ENCODE measurements around the gene PRKCA. TPM values are rescaled to one million over a fixed set of nuclear protein-coding genes. Genes with fewer than 3 reads are reported as not detected.
A peak's percentile ranks its signal among the peaks of the same experiment; 100 is the strongest.

PRKCA gene
- total and polyA plus RNA-seq, 2 of the 13 experiments (the other 11 are each of a cell fraction or from before 2014, with no cell fraction given) = 18.5 to 21.5 TPM

DNA sequence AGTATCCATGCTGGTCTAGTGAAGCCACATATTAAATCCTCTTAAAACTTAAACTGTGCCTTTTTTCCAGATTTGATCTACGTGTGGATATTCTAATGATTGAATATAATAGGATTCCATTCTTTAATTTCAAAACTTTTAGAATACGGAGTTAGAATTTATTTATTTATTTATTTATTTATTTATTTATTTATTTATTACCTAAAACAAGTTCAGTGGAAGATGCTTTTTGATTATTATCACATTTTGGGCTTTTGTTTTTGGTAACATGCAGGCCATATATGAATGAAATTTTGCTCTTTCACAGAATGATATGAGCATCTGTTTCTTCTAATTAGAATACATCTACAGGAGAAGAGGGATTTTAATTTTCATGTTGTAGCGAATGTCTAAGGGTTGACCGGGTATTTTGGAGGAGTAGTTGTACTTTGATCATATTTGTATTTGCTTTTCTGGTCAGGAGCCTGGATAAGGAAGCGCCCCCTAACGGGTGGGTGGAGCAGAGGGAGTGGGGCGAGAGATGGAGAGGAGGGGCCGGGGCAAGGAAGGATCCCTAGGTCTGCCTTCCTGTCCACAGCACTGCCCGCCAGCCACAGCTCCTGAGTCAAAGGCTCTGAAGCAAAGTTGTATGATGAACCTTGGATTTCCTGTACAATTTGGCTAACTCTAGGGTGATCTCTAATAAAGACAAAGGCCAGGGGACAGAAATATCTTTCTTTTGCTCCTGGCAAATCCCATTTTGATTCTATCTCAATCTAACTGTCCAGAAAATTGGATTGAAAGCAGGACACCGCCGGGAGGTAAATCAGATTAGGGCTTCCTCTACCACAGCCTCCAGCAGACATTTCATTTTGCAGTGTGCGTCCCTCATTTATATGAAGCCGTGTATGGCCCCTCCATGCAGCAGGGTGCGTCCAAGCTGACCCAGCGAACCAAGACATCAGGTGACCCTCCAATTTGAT lies 149.1 kb downstream of the PRKCA start (continued):
- TF ChIP-seq, protein P1, sequence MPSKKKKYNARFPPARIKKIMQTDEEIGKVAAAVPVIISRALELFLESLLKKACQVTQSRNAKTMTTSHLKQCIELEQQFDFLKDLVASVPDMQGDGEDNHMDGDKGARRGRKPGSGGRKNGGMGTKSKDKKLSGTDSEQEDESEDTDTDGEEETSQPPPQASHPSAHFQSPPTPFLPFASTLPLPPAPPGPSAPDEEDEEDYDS (CRISPR knock-in tag; IDR thresholded peaks at IDR 0.05) = peak; percentile 50; the same call in 1 of the 2 replicates
- TF ChIP-seq KAT2B (IDR thresholded peaks at IDR 0.05; ENCODE audit: borderline replicate concordance, low read depth, low read length) (no peak), TARDBP (CRISPR knock-in tag; IDR thresholded peaks at IDR 0.05) (peak; percentile 74; the same call in 1 of the 2 replicates), HOXA3 (CRISPR knock-in tag; IDR thresholded peaks at IDR 0.05) (peak; percentile 76), NFE2 (CRISPR knock-in tag; IDR thresholded peaks at IDR 0.05) (no peak), TEAD2 (CRISPR knock-in tag; IDR thresholded peaks at IDR 0.05) (no peak), TMF1 (CRISPR knock-in tag; IDR thresholded peaks at IDR 0.05; ENCODE audit: low read depth) (no peak), FOXJ3 (CRISPR knock-in tag; IDR thresholded peaks at IDR 0.05; ENCODE audit: borderline replicate concordance) (peak; percentile 80; the same call in 1 of the 2 replicates), ZNF891 (CRISPR knock-in tag; IDR thresholded peaks at IDR 0.05) (no peak), KDM5A (IDR thresholded peaks at IDR 0.05; ENCODE audit: borderline replicate concordance, low read length) (no peak; the same call in 1 of the 2 replicates)
- TF ChIP-seq, protein P2, sequence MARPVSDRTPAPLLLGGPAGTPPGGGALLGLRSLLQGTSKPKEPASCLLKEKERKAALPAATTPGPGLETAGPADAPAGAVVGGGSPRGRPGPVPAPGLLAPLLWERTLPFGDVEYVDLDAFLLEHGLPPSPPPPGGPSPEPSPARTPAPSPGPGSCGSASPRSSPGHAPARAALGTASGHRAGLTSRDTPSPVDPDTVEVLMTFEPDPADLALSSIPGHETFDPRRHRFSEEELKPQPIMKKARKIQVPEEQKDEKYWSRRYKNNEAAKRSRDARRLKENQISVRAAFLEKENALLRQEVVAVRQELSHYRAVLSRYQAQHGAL (CRISPR knock-in tag; IDR thresholded peaks at IDR 0.05; ENCODE audit: not compliant biosample characterization) = no peak
- TF ChIP-seq, protein P3, sequence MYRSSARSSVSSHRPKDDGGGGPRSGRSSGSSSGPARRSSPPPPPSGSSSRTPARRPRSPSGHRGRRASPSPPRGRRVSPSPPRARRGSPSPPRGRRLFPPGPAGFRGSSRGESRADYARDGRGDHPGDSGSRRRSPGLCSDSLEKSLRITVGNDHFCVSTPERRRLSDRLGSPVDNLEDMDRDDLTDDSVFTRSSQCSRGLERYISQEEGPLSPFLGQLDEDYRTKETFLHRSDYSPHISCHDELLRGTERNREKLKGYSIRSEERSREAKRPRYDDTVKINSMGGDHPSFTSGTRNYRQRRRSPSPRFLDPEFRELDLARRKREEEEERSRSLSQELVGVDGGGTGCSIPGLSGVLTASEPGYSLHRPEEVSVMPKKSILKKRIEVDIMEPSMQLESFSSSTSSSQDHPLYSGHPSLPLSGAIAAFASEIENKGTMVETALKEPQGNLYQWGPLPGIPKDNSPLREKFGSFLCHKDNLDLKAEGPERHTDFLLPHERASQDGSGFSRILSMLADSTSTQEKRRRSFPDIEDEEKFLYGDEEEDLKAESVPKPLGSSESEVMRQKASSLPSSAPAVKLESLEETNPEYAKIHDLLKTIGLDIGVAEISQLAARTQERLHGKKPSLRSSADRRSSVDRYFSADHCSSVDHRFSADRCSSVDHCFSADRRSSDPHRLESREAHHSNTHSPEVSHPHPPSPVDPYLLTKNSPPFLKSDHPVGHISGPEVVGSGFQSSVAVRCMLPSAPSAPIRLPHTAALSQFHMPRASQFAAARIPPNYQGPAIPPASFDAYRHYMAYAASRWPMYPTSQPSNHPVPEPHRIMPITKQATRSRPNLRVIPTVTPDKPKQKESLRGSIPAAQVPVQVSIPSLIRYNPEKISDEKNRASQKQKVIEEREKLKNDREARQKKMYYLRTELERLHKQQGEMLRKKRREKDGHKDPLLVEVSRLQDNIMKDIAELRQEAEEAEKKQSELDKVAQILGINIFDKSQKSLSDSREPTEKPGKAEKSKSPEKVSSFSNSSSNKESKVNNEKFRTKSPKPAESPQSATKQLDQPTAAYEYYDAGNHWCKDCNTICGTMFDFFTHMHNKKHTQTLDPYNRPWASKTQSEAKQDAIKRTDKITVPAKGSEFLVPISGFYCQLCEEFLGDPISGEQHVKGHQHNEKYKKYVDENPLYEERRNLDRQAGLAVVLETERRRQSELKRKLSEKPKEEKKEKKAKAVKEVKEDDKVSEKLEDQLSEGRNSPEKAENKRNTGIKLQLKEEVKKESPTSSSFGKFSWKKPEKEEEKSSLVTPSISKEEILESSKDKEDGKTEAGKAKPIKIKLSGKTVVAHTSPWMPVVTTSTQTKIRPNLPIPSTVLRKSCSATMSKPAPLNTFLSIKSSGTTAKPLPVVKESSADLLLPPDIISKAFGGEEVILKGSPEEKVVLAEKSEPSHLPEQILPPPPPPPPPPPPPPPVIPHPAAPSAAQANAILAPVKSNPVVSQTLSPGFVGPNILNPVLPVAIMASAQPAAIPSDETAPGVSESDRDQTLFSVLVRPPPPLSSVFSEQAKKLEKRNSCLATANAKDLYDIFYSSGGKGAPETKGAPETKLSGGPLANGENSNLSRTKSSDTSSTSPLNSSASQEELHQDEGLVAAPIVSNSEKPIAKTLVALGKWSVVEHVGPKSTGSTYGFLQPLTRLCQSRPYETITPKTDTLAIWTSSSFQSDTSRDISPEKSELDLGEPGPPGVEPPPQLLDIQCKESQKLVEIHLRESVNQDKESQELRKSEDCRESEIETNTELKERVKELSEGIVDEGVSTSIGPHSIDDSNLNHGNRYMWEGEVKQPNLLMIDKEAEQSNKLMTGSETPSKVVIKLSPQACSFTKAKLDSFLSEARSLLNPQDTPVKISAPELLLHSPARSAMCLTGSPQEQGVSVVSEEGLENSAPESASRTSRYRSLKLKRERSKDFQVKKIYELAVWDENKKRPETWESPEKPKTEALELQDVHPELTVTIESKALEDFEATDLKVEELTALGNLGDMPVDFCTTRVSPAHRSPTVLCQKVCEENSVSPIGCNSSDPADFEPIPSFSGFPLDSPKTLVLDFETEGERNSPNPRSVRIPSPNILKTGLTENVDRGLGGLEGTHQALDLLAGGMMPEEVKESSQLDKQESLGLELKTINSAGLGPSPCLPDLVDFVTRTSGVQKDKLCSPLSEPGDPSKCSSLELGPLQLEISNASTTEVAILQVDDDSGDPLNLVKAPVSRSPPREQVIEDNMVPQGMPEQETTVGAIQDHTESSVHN (CRISPR knock-in tag; IDR thresholded peaks at IDR 0.05) = no peak
- TF ChIP-seq, protein P4, sequence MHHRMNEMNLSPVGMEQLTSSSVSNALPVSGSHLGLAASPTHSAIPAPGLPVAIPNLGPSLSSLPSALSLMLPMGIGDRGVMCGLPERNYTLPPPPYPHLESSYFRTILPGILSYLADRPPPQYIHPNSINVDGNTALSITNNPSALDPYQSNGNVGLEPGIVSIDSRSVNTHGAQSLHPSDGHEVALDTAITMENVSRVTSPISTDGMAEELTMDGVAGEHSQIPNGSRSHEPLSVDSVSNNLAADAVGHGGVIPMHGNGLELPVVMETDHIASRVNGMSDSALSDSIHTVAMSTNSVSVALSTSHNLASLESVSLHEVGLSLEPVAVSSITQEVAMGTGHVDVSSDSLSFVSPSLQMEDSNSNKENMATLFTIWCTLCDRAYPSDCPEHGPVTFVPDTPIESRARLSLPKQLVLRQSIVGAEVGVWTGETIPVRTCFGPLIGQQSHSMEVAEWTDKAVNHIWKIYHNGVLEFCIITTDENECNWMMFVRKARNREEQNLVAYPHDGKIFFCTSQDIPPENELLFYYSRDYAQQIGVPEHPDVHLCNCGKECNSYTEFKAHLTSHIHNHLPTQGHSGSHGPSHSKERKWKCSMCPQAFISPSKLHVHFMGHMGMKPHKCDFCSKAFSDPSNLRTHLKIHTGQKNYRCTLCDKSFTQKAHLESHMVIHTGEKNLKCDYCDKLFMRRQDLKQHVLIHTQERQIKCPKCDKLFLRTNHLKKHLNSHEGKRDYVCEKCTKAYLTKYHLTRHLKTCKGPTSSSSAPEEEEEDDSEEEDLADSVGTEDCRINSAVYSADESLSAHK (CRISPR knock-in tag; IDR thresholded peaks at IDR 0.05; ENCODE audit: borderline replicate concordance) = no peak

All from HepG2 (cell line).